Mammary epithelial cell (primary cell): Measurements from ENCODE around the gene EEF1A2.

Experiments used
- EZH2 ChIP-seq: IDR thresholded peaks from 2 replicates; pipeline ENCODE4 v1.6.1; 2012; ENCODE audit warnings: low read length, inconsistent platforms, borderline replicate concordance
- TF ChIP-seq, protein P1 (sequence below), 2 donors: IDR thresholded peaks in 1 of 2; conservative IDR thresholded peaks in 1 of 2; 2 replicates each; pipeline ENCODE4 v1.5.1; 2011 to 2012; ENCODE audit warnings: inconsistent platforms in 2 of 2, low read length in 2 of 2, mild to moderate bottlenecking in 2 of 2, control low read depth in 1 of 2, low read depth in 1 of 2; ENCODE audit not compliant: insufficient read depth in 1 of 2; ENCODE audit errors: extremely low read depth in 1 of 2

DNA sequence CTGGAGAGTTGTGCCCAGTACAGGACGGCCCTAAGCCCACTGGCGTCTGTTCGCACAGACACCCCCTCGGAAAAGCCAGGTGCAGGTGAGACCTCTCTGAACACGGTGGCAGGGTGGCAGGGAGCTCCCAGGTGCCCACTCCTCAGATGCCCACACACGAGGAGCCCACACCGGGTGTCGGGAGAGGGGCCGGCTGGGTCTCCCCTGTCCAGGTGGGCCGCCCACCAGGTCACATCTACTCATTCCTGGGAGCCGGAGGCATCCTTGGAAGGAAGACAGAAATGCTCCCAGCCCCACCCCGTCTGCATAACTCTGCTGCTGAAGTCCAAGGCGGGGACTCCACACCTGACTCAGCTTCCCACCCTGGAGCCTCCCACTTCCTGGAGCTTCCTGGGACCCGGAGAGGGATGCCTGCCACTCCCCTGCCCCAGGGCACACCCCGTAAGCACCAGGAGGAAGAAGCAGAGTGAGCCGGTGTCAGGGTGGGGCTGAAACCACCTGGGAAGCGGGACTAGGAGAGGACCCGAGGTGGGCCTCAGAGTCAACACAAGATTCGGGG lies 46.2 kb upstream of the EEF1A2 start:
- TF ChIP-seq, protein P1, sequence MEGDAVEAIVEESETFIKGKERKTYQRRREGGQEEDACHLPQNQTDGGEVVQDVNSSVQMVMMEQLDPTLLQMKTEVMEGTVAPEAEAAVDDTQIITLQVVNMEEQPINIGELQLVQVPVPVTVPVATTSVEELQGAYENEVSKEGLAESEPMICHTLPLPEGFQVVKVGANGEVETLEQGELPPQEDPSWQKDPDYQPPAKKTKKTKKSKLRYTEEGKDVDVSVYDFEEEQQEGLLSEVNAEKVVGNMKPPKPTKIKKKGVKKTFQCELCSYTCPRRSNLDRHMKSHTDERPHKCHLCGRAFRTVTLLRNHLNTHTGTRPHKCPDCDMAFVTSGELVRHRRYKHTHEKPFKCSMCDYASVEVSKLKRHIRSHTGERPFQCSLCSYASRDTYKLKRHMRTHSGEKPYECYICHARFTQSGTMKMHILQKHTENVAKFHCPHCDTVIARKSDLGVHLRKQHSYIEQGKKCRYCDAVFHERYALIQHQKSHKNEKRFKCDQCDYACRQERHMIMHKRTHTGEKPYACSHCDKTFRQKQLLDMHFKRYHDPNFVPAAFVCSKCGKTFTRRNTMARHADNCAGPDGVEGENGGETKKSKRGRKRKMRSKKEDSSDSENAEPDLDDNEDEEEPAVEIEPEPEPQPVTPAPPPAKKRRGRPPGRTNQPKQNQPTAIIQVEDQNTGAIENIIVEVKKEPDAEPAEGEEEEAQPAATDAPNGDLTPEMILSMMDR (conservative IDR thresholded peaks at IDR 0.05 in 1 of 2, IDR thresholded peaks at IDR 0.05 in 1 of 2; ENCODE audit: extremely low read depth in 1 of 2, insufficient read depth in 1 of 2, low read depth in 1 of 2, low read length in 2 of 2) = no peak
- no peak for TF ChIP-seq EZH2
